HepG2 (cell line): Measurements from ENCODE around the gene TARBP2. TPM values are rescaled to one million over a fixed set of nuclear protein-coding genes. Genes with fewer than 3 reads are reported as not detected.

ENCODE experiments used
- ATAC-seq: fragments of 200-7000 bp; cut with Tn5 transposase; 3 replicates; pipeline ENCODE4 v1.9.1; 2020; ENCODE audit warnings: mild to moderate bottlenecking, moderate library complexity
- BruUV-seq: library from RNA; stranded (reverse); fragments of 400-500 nt; replicated peaks from 2 replicates; lab custom pipeline; 2021; lab: Mats Ljungman, UMichigan
- CTCF ChIA-PET: fragments of 300-600 bp; formaldehyde crosslinking; extraction: SDS; loops from one replicate; lab custom pipeline; 2021; ENCODE audit warnings: low total read pairs, inconsistent platforms, low intra/inter-chr PET ratio; lab: Yijun Ruan, JAX
- POLR2A ChIA-PET: fragments of 350-600 bp; sonication (Branson Sonifier 250); formaldehyde crosslinking; loops from one replicate; lab custom pipeline; 2020; ENCODE audit warnings: antibody characterized with exemption, inconsistent platforms; lab: Yijun Ruan, JAX
- DNase-seq: peaks from one replicate; pipeline ENCODE4 v3.0.0-alpha.2; 2015; ENCODE audit warnings: low spot score
- FAIRE-seq: peaks from 3 replicates; lab custom pipeline; 2011; peaks lifted over from hg19 to GRCh38; lab: Jason Lieb, UNC
- H2AFZ ChIP-seq: one replicate; pipeline ENCODE4 v1.6.1; 2011; ENCODE audit warnings: low read length, inconsistent platforms
- H3K27ac ChIP-seq: fragments of 300-600 bp; 3 replicates; pipeline ENCODE4 v1.8.0; 2011; ENCODE audit warnings: mixed run types, mild to moderate bottlenecking, mixed read lengths, low read length, inconsistent platforms; ENCODE audit not compliant: insufficient read depth; ENCODE audit errors: extremely low read length
- H3K27me3 ChIP-seq, 2 experiments: fragments of 200-600 bp in 1 of 2; 2 replicates in 1 of 2; 3 replicates in 1 of 2; pipeline versions ENCODE4 v1.6.0 to v1.8.0; 2011; ENCODE audit warnings: low read length in 2 of 2, mild to moderate bottlenecking in 2 of 2, moderate library complexity in 2 of 2, inconsistent platforms in 1 of 2; ENCODE audit not compliant: insufficient read depth in 2 of 2, control insufficient read depth in 1 of 2
- H3K36me3 ChIP-seq, 2 experiments: fragments of 200-600 bp in 1 of 2; replicated peaks in 1 of 2; 2 replicates in 1 of 2; 3 replicates in 1 of 2; pipeline versions ENCODE4 v1.5.1 to v1.8.0; 2011; ENCODE audit warnings: low read length in 2 of 2, inconsistent platforms in 1 of 2; ENCODE audit not compliant: insufficient read depth in 2 of 2, control insufficient read depth in 1 of 2
- H3K4me1 ChIP-seq: 2 replicates; pipeline ENCODE4 v1.5.1; 2012; ENCODE audit warnings: low read length, inconsistent platforms; ENCODE audit not compliant: insufficient read depth
- H3K4me2 ChIP-seq: 2 replicates; pipeline ENCODE4 v1.6.0; 2011; ENCODE audit warnings: low read depth, low read length, inconsistent platforms
- H3K4me3 ChIP-seq, 3 experiments: fragments of 200-600 bp in 1 of 3; sonication (generic), shearing (Covaris generic) in 1 of 3; replicated peaks in 1 of 3; 2 replicates each; pipeline ENCODE4 v1.5.1; 2011 to 2016; ENCODE audit warnings: low read length in 3 of 3, inconsistent platforms in 2 of 3, low read depth in 2 of 3, mild to moderate bottlenecking in 2 of 3, control low read depth in 1 of 3, mixed read lengths in 1 of 3; ENCODE audit not compliant: insufficient read depth in 1 of 3
- H3K79me2 ChIP-seq: one replicate; pipeline ENCODE4 v1.6.1; 2011; ENCODE audit warnings: low read length, inconsistent platforms; ENCODE audit not compliant: insufficient read depth
- H3K9ac ChIP-seq: 2 replicates; pipeline ENCODE4 v1.6.0; 2011; ENCODE audit warnings: mild to moderate bottlenecking, low read depth, low read length, inconsistent platforms; ENCODE audit not compliant: insufficient read depth
- H3K9me3 ChIP-seq: 2 replicates; pipeline ENCODE4 v1.5.1; 2012; ENCODE audit warnings: mild to moderate bottlenecking, low read length
- H4K20me1 ChIP-seq: 2 replicates; pipeline ENCODE4 v1.6.0; 2011; ENCODE audit warnings: inconsistent platforms, mild to moderate bottlenecking, low read length, moderate library complexity; ENCODE audit not compliant: insufficient read depth
- CSRNP1 ChIP-seq: sonication (generic); formaldehyde crosslinking; IDR thresholded peaks from 2 replicates; pipeline ENCODE4 v1.8.1; 2023; ENCODE audit warnings: mild to moderate bottlenecking, missing genetic modification reagents
- GLMP ChIP-seq: sonication (generic); formaldehyde crosslinking; IDR thresholded peaks from 2 replicates; pipeline ENCODE4 v1.9.0; 2021; ENCODE audit warnings: missing genetic modification reagents, mild to moderate bottlenecking, borderline replicate concordance
- KAT8 ChIP-seq: IDR thresholded peaks from 2 replicates; pipeline ENCODE4 v1.6.1; 2016; ENCODE audit warnings: missing genetic modification reagents, missing compliant biosample characterization
- MAZ ChIP-seq, 2 experiments: sonication (generic) in 1 of 2; formaldehyde crosslinking in 1 of 2; IDR thresholded peaks; 2 replicates each; pipeline versions ENCODE4 v1.5.0 to v1.6.1; 2012 to 2020; ENCODE audit warnings: low read depth in 2 of 2, mild to moderate bottlenecking in 2 of 2, borderline replicate concordance in 1 of 2, improper control_type of control experiment in 1 of 2, low read length in 1 of 2, missing genetic modification reagents in 1 of 2, moderate library complexity in 1 of 2
- MLXIP ChIP-seq: sonication (generic); formaldehyde crosslinking; IDR thresholded peaks from 2 replicates; pipeline ENCODE4 v1.9.0; 2021; ENCODE audit warnings: missing genetic modification reagents, borderline replicate concordance
- NFIB ChIP-seq: sonication (generic); formaldehyde crosslinking; IDR thresholded peaks from 2 replicates; pipeline ENCODE4 v1.9.0; 2021; ENCODE audit warnings: missing genetic modification reagents, mild to moderate bottlenecking, borderline replicate concordance
- POLR2A ChIP-seq, 2 experiments: IDR thresholded peaks; 2 replicates each; pipeline ENCODE4 v1.6.1; 2011; ENCODE audit warnings: low read depth in 2 of 2, low read length in 2 of 2, mild to moderate bottlenecking in 1 of 2, moderate library complexity in 1 of 2; ENCODE audit not compliant: insufficient read depth in 1 of 2
- PTBP1 ChIP-seq: fragments of 200-400 bp; formaldehyde crosslinking; IDR thresholded peaks from 2 replicates; pipeline ENCODE4 v1.6.1; 2018; ENCODE audit warnings: low read length, low read depth; ENCODE audit not compliant: poor library complexity, severe bottlenecking
- RBFOX2 ChIP-seq: fragments of 200-400 bp; formaldehyde crosslinking; IDR thresholded peaks from 2 replicates; pipeline ENCODE4 v1.6.1; 2017; ENCODE audit warnings: low read depth, mild to moderate bottlenecking, low read length
- RBM22 ChIP-seq: fragments of 200-400 bp; formaldehyde crosslinking; optimal IDR thresholded peaks from 2 replicates; pipeline ENCODE3; 2017; ENCODE audit warnings: mild to moderate bottlenecking, low read length, moderate library complexity
- SIX1 ChIP-seq: sonication (generic); formaldehyde crosslinking; IDR thresholded peaks from 2 replicates; pipeline ENCODE4 v1.4.0; 2020; ENCODE audit warnings: missing genetic modification reagents, borderline replicate concordance
- SNAPC5 ChIP-seq: sonication (generic); formaldehyde crosslinking; IDR thresholded peaks from 2 replicates; pipeline ENCODE4 v1.8.1; 2023; ENCODE audit warnings: mild to moderate bottlenecking, missing genetic modification reagents, borderline replicate concordance
- ZFP37 ChIP-seq: sonication (generic); formaldehyde crosslinking; IDR thresholded peaks from 2 replicates; pipeline ENCODE4 v1.4.0; 2020; ENCODE audit warnings: missing genetic modification reagents, borderline replicate concordance
- ZNF280B ChIP-seq: sonication (generic); formaldehyde crosslinking; IDR thresholded peaks from 2 replicates; pipeline ENCODE4 v1.5.0; 2020; ENCODE audit warnings: missing genetic modification reagents, mild to moderate bottlenecking, borderline replicate concordance
- ZNF446 ChIP-seq: sonication (generic); formaldehyde crosslinking; IDR thresholded peaks from 2 replicates; pipeline ENCODE4 v1.5.0; 2020; ENCODE audit warnings: mild to moderate bottlenecking, missing genetic modification reagents
- WGBS: methylation state at CpG from one replicate; pipeline ENCODE4 v1.1.6; 2017; ENCODE audit warnings: low lambda C conversion rate; 5-methylcytosine and 5-hydroxymethylcytosine counted together
- in situ Hi-C: cut with HindIII; loops from 2 replicates; pipeline ENCODE4 v1.10.0; 2017; ENCODE audit warnings: low pct_unique_long_range_greater_than_20kb; ENCODE audit not compliant: extremely low pct_ligation_motif_present
- intact Hi-C: fragments of 100-400 bp; cut with micrococcal nuclease; formaldehyde crosslinking; loops from one replicate; pipeline ENCODE4 v1.10.0; 2022; ENCODE audit not compliant: unreplicated experiment
- polyA plus RNA-seq, 8 experiments: library from polyadenylated mRNA; depleted of rRNA in 3 of 8; stranded (reverse) in 7 of 8; unstranded in 1 of 8; fragments of >200 nt; fragmentation: Illumina TruSeq in 4 of 8; extraction: Trizol in 4 of 8; gene quantifications; 2 replicates each; pipeline versions ENCODE4 v1.2.1 to v1.2.3, GENCODE V29; 2011 to 2016; ENCODE audit warnings: low read depth in 4 of 8, missing spikeins in 1 of 8, mixed read lengths in 1 of 8; ENCODE audit not compliant: insufficient read depth in 1 of 8
- total RNA-seq, 5 experiments: library from RNA; depleted of rRNA; stranded (reverse); fragments of >200 nt; fragmentation: Illumina TruSeq; extraction: Trizol; gene quantifications; 2 replicates each; pipeline ENCODE4 v1.2.3, GENCODE V29; 2016; ENCODE audit warnings: low read depth in 1 of 5

The TARBP2 gene
- total and polyA plus RNA-seq, 2 of the 13 experiments (the other 11 are each of a cell fraction or from before 2014, with no cell fraction given): 47.0 to 55.5 TPM

GRCh38 chr12:53467880-53468279 lies 33.2 kb upstream of the TARBP2 start (continued):
- TF ChIP-seq GLMP (no peak), MLXIP (CRISPR knock-in tag) (no peak), PTBP1 (no peak), SNAPC5 (CRISPR knock-in tag) (no peak)
- TF ChIP-seq, all 625 proteins: peak for 0

GRCh38 chr12:53468282-53468681 lies 32.8 kb upstream of the TARBP2 start:
- FAIRE-seq: no peak
- H3K9me3 ChIP-seq: no peaks in the 10 kb centered on the region
- WGBS: 96% methylated on average over 1 of the region's 1 CpG
- H3K4me1 ChIP-seq: peaks cover 24% of the 10 kb centered on the region
- POLR2A ChIA-PET: interaction anchor here (1.0 kb wide), 1 partner anchor 10 kb away, joined by 3 read pairs; no protein-coding TSS in a partner anchor
- BruUV-seq: no TSS peak
- H3K9ac ChIP-seq: no peak overlapping the region
- peaks cover 52% of the 10 kb centered on the region for H4K20me1 ChIP-seq
- no peaks in the 10 kb centered on the region for H3K27me3 ChIP-seq
- H3K27ac ChIP-seq: no peak overlapping the region
- TF ChIP-seq RBFOX2 (peak; percentile 63), ZNF280B (CRISPR knock-in tag) (no peak), ZNF446 (no peak), KAT8 (CRISPR knock-in tag) (no peak), NFIB (CRISPR knock-in tag) (no peak), CSRNP1 (CRISPR knock-in tag) (no peak), SIX1 (CRISPR knock-in tag) (no peak), MAZ (IDR thresholded peaks at IDR 0.05; ENCODE audit: borderline replicate concordance, low read depth, low read length) (no peak), MAZ (CRISPR knock-in tag; IDR thresholded peaks at IDR 0.05; ENCODE audit: low read depth) (no peak), ZFP37 (CRISPR knock-in tag) (no peak), RBM22 (peak; percentile 89), POLR2A (IDR thresholded peaks at IDR 0.05; ENCODE audit: insufficient read depth in 1 of 2, low read depth in 2 of 2, low read length in 2 of 2) (peak in 1 of 2 experiments; percentile 50; a peak in 1 of 4 replicates)
- peaks cover 53 to 94% of the 10 kb centered on the region in 2 experiments for H3K36me3 ChIP-seq
- H3K4me3 ChIP-seq: no peak overlapping the region
- no peak overlapping the region for H3K4me2 ChIP-seq
- no peak for ATAC-seq
- H2AFZ ChIP-seq: no peak overlapping the region
- CTCF ChIA-PET: no interaction called here
- intact Hi-C loops: no loop called here
- in situ Hi-C loops: no loop called here
- H3K79me2 ChIP-seq: peaks cover 41% of the 10 kb centered on the region
- DNase-seq: no peak
